PFSK-1 (cell line): ENCODE measurements around the gene DYNC2H1.

Experiments used
- FOXP2 ChIP-seq: optimal IDR thresholded peaks from 2 replicates; pipeline ENCODE3; 2011; ENCODE audit warnings: borderline replicate concordance, control low read depth, inconsistent platforms; ENCODE audit not compliant: insufficient read depth; ENCODE audit errors: extremely low read length, extremely low read depth
- POLR2AphosphoS5 ChIP-seq: IDR thresholded peaks from 2 replicates; pipeline ENCODE4 v1.6.1; 2012; ENCODE audit warnings: low read depth, mild to moderate bottlenecking, control low read depth, low read length, moderate library complexity
- SIN3A ChIP-seq: IDR thresholded peaks from 2 replicates; pipeline ENCODE4 v1.6.1; 2012; ENCODE audit warnings: mild to moderate bottlenecking, low read length, moderate library complexity, borderline replicate concordance; ENCODE audit not compliant: insufficient read depth
- TAF1 ChIP-seq: IDR thresholded peaks from 2 replicates; pipeline ENCODE4 v1.6.1; 2012; ENCODE audit warnings: low read length, control low read depth, borderline replicate concordance; ENCODE audit not compliant: insufficient read depth
- TF ChIP-seq, protein P1 (sequence below), 2 experiments: IDR thresholded peaks; 2 replicates each; pipeline versions ENCODE4 v1.6.1 to v1.8.0; 2011 to 2012; ENCODE audit warnings: low read depth in 2 of 2, low read length in 2 of 2, control low read depth in 1 of 2, inconsistent platforms in 1 of 2, mild to moderate bottlenecking in 1 of 2, moderate library complexity in 1 of 2; ENCODE audit not compliant: insufficient read depth in 1 of 2

The DYNC2H1 gene

DNA sequence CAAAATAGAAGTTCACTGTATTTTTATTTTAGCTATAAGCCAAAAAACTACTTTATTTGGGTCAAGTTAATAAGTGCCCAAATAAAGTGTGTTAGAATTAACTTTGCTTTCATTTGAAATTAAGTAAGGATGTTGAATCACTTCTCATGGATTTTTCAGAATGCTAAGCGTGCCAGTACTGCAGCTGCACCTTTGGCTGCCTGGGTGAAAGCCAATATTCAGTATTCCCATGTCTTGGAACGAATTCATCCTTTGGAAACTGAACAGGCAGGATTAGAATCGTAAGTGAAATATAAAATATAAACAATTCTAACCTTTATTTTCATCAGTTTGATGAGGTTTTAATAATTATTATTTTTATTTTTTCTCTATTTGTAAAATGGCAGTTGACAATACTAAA lies 113.6 kb downstream of the DYNC2H1 start:
- TF ChIP-seq SIN3A (no peak), TAF1 (no peak), FOXP2 (no peak), POLR2AphosphoS5 (no peak)
- TF ChIP-seq, protein P1, sequence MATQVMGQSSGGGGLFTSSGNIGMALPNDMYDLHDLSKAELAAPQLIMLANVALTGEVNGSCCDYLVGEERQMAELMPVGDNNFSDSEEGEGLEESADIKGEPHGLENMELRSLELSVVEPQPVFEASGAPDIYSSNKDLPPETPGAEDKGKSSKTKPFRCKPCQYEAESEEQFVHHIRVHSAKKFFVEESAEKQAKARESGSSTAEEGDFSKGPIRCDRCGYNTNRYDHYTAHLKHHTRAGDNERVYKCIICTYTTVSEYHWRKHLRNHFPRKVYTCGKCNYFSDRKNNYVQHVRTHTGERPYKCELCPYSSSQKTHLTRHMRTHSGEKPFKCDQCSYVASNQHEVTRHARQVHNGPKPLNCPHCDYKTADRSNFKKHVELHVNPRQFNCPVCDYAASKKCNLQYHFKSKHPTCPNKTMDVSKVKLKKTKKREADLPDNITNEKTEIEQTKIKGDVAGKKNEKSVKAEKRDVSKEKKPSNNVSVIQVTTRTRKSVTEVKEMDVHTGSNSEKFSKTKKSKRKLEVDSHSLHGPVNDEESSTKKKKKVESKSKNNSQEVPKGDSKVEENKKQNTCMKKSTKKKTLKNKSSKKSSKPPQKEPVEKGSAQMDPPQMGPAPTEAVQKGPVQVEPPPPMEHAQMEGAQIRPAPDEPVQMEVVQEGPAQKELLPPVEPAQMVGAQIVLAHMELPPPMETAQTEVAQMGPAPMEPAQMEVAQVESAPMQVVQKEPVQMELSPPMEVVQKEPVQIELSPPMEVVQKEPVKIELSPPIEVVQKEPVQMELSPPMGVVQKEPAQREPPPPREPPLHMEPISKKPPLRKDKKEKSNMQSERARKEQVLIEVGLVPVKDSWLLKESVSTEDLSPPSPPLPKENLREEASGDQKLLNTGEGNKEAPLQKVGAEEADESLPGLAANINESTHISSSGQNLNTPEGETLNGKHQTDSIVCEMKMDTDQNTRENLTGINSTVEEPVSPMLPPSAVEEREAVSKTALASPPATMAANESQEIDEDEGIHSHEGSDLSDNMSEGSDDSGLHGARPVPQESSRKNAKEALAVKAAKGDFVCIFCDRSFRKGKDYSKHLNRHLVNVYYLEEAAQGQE (IDR thresholded peaks at IDR 0.05; ENCODE audit: insufficient read depth in 1 of 2, low read depth in 2 of 2, low read length in 2 of 2) = no peak

DNA sequence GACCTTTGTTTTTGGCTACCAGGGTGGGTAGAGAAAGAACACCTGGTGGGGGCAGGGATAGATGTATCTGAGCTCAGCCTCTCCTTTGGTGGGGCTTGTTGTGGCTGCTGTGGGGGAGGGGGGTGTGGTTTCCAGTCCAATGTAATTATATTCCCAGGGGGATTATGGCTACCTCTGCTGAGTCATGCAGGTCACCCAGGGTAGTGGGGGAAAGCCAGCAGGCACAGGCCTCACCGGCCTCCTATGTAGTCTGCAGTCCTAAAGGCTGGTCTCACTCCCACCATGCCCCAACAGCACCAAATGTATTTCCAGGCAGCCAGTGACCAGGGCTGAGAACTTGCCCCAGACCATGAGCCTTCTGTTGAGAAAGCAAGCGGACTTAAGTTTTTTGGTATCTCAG lies 119.6 kb downstream of the DYNC2H1 start:
- TF ChIP-seq POLR2AphosphoS5 (no peak), FOXP2 (no peak), TAF1 (no peak), SIN3A (no peak)
- TF ChIP-seq, protein P1 (IDR thresholded peaks at IDR 0.05; ENCODE audit: insufficient read depth in 1 of 2, low read depth in 2 of 2, low read length in 2 of 2) = no peak

DNA sequence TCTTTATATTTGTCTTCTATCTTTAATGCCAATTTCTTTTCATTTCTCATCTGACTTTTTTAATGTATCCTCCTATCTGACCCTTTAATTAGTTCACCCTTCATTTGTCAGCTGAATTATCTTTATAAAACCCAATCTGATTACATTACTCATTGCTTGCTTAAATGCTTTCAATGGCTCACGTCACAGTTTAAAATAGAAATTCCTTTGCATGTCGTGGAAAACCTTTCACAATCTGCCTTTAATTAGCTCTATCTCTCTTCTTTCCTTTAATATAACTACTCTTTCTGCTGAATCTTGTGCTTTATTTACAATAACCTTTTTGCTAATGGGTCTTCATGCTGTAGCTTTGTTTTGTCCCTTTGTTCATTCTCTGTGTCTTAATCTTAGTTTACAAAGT lies 125.7 kb downstream of the DYNC2H1 start:
- TF ChIP-seq FOXP2 (no peak), SIN3A (no peak), POLR2AphosphoS5 (no peak), TAF1 (no peak)
- TF ChIP-seq, protein P1 (IDR thresholded peaks at IDR 0.05; ENCODE audit: insufficient read depth in 1 of 2, low read depth in 2 of 2, low read length in 2 of 2) = no peak

DNA sequence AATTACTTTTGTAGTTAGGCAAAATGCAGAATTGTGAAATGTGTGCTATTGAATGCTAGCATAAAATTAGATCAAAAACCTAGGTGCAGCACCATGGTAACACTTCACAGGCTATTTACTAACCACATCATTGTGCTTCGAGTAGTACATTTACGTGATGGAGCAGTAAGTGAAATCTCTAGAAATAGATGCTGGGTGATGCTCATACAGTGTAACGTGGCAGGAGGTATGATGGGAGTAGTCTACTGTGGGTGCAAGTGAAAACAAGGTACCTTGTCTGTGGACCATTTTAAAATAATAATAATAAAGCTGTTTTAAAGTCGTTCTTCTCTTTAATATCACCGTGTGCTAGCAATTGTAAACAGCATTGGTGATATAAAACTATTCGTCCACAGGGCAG lies 132.3 kb downstream of the DYNC2H1 start:
- no peak for TF ChIP-seq FOXP2
- no peak for TF ChIP-seq TAF1
- no peak for TF ChIP-seq POLR2AphosphoS5
- TF ChIP-seq, protein P1 (IDR thresholded peaks at IDR 0.05; ENCODE audit: insufficient read depth in 1 of 2, low read depth in 2 of 2, low read length in 2 of 2) = no peak
- no peak for TF ChIP-seq SIN3A

DNA sequence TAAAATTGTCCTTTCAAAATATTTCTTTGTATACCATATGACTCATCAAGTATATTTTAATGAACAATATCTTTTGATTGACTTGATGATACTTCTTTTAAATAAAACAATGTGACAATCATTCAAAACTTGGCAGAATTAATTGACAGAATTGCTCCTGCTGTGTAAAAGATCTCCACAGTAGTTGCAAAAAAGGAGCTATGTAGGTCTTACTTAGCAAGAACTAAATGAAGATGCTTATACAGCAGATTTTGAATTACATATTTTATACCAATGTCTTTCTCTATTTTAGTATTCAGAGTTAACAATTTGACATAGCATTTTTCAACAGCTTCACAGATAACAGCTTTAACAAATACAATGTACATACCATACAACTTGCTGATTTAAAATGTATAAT lies 144.9 kb downstream of the DYNC2H1 start:
- TF ChIP-seq FOXP2 = no peak
- TF ChIP-seq, protein P1 (IDR thresholded peaks at IDR 0.05; ENCODE audit: insufficient read depth in 1 of 2, low read depth in 2 of 2, low read length in 2 of 2) = no peak
- TF ChIP-seq POLR2AphosphoS5 = no peak
- no peak for TF ChIP-seq SIN3A
- no peak for TF ChIP-seq TAF1
